CD4-positive, alpha-beta T cell (primary cell): Measurements from ENCODE around the gene ZNF677. TPM values are rescaled to one million over a fixed set of nuclear protein-coding genes. Genes with fewer than 3 reads are reported as not detected.
A peak's percentile ranks its signal among the peaks of the same experiment; 100 is the strongest.
"Not testable (repeated sequence)": the region's sequence is repeated elsewhere in the genome, so short reads cannot be mapped to it uniquely, and the experiment has no call there.

Experiments used
- ATAC-seq: fragments of 200-7000 bp; cut with Tn5 transposase; one replicate; pipeline ENCODE4 v1.10.0; 2022; ENCODE audit warnings: mild to moderate bottlenecking; ENCODE audit not compliant: poor library complexity
- CTCF ChIA-PET: fragments of 350-600 bp; sonication (Branson Sonifier 250); formaldehyde crosslinking; loops from one replicate; lab custom pipeline; 2021; ENCODE audit warnings: antibody characterized with exemption, inconsistent platforms; lab: Charles Lee
- POLR2A ChIA-PET: fragments of 350-600 bp; sonication (Branson Sonifier 250); formaldehyde crosslinking; loops from one replicate; lab custom pipeline; 2021; ENCODE audit warnings: antibody characterized with exemption, inconsistent platforms; lab: Charles Lee
- DNase-seq, 14 experiments: peaks; one replicate each; pipeline ENCODE4 v3.0.0-alpha.2; 2013 to 2020; ENCODE audit warnings: mixed read lengths in 2 of 14
- H3K27ac ChIP-seq, 2 donors: one replicate each; pipeline versions ENCODE4 v1.5.1 to v1.7.0; 2013; ENCODE audit warnings: low read length in 2 of 2, low read depth in 1 of 2, mild to moderate bottlenecking in 1 of 2
- H3K27me3 ChIP-seq, 2 experiments: 1 replicate in 1 of 2; 2 replicates in 1 of 2; pipeline versions ENCODE4 v1.6.1 to v1.7.0; 2013; ENCODE audit warnings: low read length in 2 of 2, control low read depth in 1 of 2, mild to moderate bottlenecking in 1 of 2, moderate library complexity in 1 of 2; ENCODE audit not compliant: insufficient read depth in 2 of 2, control insufficient read depth in 1 of 2
- H3K36me3 ChIP-seq: one replicate; pipeline ENCODE4 v1.6.1; 2013; ENCODE audit warnings: low read length, control low read depth; ENCODE audit not compliant: insufficient read depth
- H3K4me1 ChIP-seq: one replicate; pipeline ENCODE4 v1.6.1; 2013; ENCODE audit warnings: low read length, control low read depth; ENCODE audit not compliant: insufficient read depth
- H3K4me3 ChIP-seq: one replicate; pipeline ENCODE4 v1.5.1; 2013; ENCODE audit warnings: mild to moderate bottlenecking, low read length, moderate library complexity
- H3K9me3 ChIP-seq, 2 experiments: 1 replicate in 1 of 2; 2 replicates in 1 of 2; pipeline versions ENCODE4 v1.6.1 to v1.7.0; 2013; ENCODE audit warnings: low read length in 2 of 2, mild to moderate bottlenecking in 2 of 2, control low read depth in 1 of 2, moderate library complexity in 1 of 2; ENCODE audit not compliant: control insufficient read depth in 1 of 2, insufficient read depth in 1 of 2
- H3K27ac Mint-ChIP-seq: one replicate; pipeline ENCODE4 v1.8.0; 2020; ENCODE audit warnings: mixed read lengths
- H3K27me3 Mint-ChIP-seq: one replicate; pipeline ENCODE4 v1.8.0; 2021; ENCODE audit warnings: mixed read lengths
- H3K36me3 Mint-ChIP-seq: one replicate; pipeline ENCODE4 v1.8.0; 2021; ENCODE audit warnings: low read depth, mixed read lengths
- H3K4me1 Mint-ChIP-seq: one replicate; pipeline ENCODE4 v1.8.0; 2021; ENCODE audit warnings: low read depth, mixed read lengths
- H3K4me3 Mint-ChIP-seq: one replicate; pipeline ENCODE4 v1.8.0; 2020; ENCODE audit warnings: mild to moderate bottlenecking, mixed read lengths
- H3K9me3 Mint-ChIP-seq: one replicate; pipeline ENCODE4 v1.8.0; 2020; ENCODE audit warnings: mixed read lengths
- intact Hi-C, 2 experiments: fragments of 100-400 bp; cut with DNase I in 1 of 2; cut with micrococcal nuclease in 1 of 2; formaldehyde crosslinking; loops; one replicate each; pipeline versions ENCODE4 v1.15.1 to v1.9.0; 2023 to 2025; cut with DNase I, micrococcal nuclease
- total RNA-seq, 174 experiments: library from RNA in 2 of 174; stranded (reverse) in 2 of 174; gene quantifications; one replicate each; pipeline ENCODE4 v1.2.3 and lab custom pipeline; 2021 to 2026
- TF ChIP-seq, protein P1 (sequence below): fragments of 200-600 bp; IDR thresholded peaks from one replicate; pipeline ENCODE4 v1.8.0; 2022; ENCODE audit warnings: antibody characterized with exemption, mild to moderate bottlenecking

The ZNF677 gene
- total RNA-seq, 2 experiments from 2014 or later: 5.2 to 6.4 TPM

DNA sequence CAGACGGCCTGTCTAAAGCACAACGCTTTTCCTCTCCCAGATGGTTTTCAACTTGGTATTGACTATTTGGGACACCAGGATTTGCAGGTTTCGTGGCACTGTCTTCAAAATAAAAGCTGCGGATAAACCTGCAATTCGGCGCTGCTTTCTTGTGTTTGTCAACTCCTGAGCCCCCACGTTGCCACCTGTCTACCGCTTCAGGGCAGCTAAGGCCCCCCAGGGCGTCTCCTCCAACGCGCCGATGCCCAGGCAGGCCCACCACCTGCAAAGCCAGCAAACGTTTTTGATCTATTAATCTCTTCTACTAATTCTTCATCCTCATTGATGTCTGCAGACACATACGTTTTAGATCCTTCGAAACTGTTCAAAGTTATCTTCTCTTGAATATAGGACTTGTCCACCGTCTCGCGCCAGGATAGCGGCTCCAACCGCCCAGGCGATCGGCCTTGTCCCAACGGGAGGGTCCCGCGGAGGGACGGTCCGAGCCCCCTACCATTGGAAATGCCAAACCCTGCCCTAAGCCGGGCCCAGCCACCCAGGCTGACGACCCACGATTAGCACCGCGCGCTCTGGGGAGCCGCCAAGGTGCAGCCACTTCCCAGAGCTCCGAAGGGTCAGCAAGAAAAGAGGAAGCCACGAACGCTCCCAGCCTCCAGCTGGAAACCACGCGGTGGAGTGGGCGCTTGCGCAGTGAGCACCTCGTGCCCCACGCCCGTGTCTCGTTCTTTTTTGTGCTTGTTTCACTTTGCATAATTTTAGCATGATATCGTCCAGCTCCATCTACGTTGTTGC is 36.3 kb upstream of the ZNF677 start:
- H3K4me3 Mint-ChIP-seq: no peak overlapping the region
- peaks cover 14% of the 10 kb centered on the region for H3K9me3 Mint-ChIP-seq
- ATAC-seq: no peak
- TF ChIP-seq, protein P1, sequence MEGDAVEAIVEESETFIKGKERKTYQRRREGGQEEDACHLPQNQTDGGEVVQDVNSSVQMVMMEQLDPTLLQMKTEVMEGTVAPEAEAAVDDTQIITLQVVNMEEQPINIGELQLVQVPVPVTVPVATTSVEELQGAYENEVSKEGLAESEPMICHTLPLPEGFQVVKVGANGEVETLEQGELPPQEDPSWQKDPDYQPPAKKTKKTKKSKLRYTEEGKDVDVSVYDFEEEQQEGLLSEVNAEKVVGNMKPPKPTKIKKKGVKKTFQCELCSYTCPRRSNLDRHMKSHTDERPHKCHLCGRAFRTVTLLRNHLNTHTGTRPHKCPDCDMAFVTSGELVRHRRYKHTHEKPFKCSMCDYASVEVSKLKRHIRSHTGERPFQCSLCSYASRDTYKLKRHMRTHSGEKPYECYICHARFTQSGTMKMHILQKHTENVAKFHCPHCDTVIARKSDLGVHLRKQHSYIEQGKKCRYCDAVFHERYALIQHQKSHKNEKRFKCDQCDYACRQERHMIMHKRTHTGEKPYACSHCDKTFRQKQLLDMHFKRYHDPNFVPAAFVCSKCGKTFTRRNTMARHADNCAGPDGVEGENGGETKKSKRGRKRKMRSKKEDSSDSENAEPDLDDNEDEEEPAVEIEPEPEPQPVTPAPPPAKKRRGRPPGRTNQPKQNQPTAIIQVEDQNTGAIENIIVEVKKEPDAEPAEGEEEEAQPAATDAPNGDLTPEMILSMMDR: no peak
- H3K36me3 Mint-ChIP-seq: peaks cover 9% of the 10 kb centered on the region
- Histone ChIP-seq H3K4me3 (no peak overlapping the region), H3K9me3 (peaks cover 36 to 47% of the 10 kb centered on the region in 2 experiments), H3K27ac (no peak overlapping the region), H3K4me1 (no peaks in the 10 kb centered on the region), H3K27me3 (no peaks in the 10 kb centered on the region), H3K36me3 (no peaks in the 10 kb centered on the region)
- DNase-seq: no peak
- ChIA-PET POLR2A (no interaction called here), CTCF (no interaction called here)
- H3K27me3 Mint-ChIP-seq: no peaks in the 10 kb centered on the region
- intact Hi-C loops: no loop called here
- no peaks in the 10 kb centered on the region for H3K4me1 Mint-ChIP-seq
- H3K27ac Mint-ChIP-seq: no peak overlapping the region

DNA sequence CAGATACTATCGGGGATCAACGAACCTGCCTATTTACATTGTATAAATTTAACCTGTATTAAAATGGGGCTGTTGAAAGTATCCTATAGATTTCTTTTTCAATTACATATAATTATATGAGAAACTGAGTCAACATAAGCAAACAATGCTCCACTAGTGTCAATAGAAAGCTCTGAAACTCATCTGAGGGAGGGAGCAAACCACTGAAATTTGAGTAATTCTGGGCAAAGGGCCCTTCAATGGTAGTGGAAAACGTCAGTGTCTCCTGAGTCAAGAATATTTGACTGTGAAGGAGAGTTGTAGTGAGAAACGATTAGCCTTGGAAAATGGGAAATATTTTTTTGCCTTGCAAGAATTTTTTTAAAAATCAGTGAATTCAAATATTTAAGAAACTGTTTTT is 30.4 kb upstream of the ZNF677 start:
- H3K9me3 Mint-ChIP-seq: no peaks in the 10 kb centered on the region
- Histone ChIP-seq H3K4me3 (no peak overlapping the region), H3K36me3 (no peaks in the 10 kb centered on the region), H3K9me3 (peaks cover 6 to 34% of the 10 kb centered on the region in 2 experiments), H3K27ac (no peak overlapping the region), H3K4me1 (no peaks in the 10 kb centered on the region), H3K27me3 (no peaks in the 10 kb centered on the region)
- ChIA-PET POLR2A (no interaction called here), CTCF (no interaction called here)
- DNase-seq: no peak
- H3K4me3 Mint-ChIP-seq: no peak overlapping the region
- TF ChIP-seq, protein P1: no peak
- H3K4me1 Mint-ChIP-seq: no peaks in the 10 kb centered on the region
- H3K27ac Mint-ChIP-seq: no peak overlapping the region
- intact Hi-C loops: no loop called here
- H3K27me3 Mint-ChIP-seq: no peaks in the 10 kb centered on the region
- no peak for ATAC-seq
- no peaks in the 10 kb centered on the region for H3K36me3 Mint-ChIP-seq

DNA sequence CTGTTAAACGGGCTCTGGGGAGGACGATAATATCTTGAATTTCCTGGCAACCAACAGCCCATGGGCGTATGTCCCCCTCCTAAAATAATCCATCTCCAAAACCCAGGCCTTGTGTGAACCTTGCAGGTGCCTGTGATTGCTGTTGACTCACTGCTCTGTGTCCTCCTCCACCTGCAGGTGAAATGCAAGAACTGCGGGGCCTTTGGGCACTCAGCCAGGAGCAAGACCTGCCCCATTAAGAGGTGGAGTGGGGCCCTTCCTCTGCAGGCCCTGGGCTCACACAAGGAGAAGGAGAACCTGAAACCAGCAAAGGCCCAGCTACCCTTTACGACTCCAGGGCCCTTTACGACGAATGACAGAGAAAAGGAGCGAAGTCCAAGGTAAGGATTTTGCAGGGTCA is 27.3 kb upstream of the ZNF677 start:
- H3K4me3 Mint-ChIP-seq, CTCF ChIA-PET: not testable (repeated sequence)
- DNase-seq: peak in 5 of 14 experiments; percentile 1 to 11 (median 5)

More for the DNA sequence above, 27.3 kb upstream of the ZNF677 start:
- H3K4me1 Mint-ChIP-seq, H3K4me3 ChIP-seq, H3K27me3 Mint-ChIP-seq, POLR2A ChIA-PET, H3K4me1 ChIP-seq, H3K27ac ChIP-seq, H3K36me3 ChIP-seq, H3K9me3 Mint-ChIP-seq, H3K27me3 ChIP-seq, H3K36me3 Mint-ChIP-seq, ATAC-seq, H3K27ac Mint-ChIP-seq, intact Hi-C loops: not testable (repeated sequence)
- peaks cover 0 to 28% of the 10 kb centered on the region in 2 experiments for H3K9me3 ChIP-seq
